ENCODE results near the gene GXYLT1.
"Not testable (repeated sequence)": the region's sequence is repeated elsewhere in the genome, so short reads cannot be mapped to it uniquely, and the experiment has no call there.

The GXYLT1 gene

GRCh38 chr12:42144408-42145196, at the start of gene GXYLT1:
Gene GXYLT1, minus strand, starts transcription at chr12:42144874. Its CDS starts 228 bp downstream, at chr12:42144646.
- DNase-seq, result peak; percentile 92

GRCh38 chr12:42192686-42193085, 48.0 kb upstream of the GXYLT1 start:
- DNase-seq, result no peak

- DNase-seq, result no peak
Measured at GRCh38 chr12:42192258-42192657, 47.6 kb upstream of the GXYLT1 start.

GRCh38 chr12:42190376-42190775, 45.7 kb upstream of the GXYLT1 start:
- no peak for DNase-seq

- DNase-seq, result not testable (repeated sequence)
Measured at GRCh38 chr12:42188275-42188674, 43.6 kb upstream of the GXYLT1 start.

GRCh38 chr12:42187799-42188198, 43.1 kb upstream of the GXYLT1 start:
- no peak for DNase-seq

GRCh38 chr12:42186793-42187192, 42.1 kb upstream of the GXYLT1 start:
- no peak for DNase-seq

GRCh38 chr12:42182394-42182793, 37.7 kb upstream of the GXYLT1 start:
- DNase-seq, result no peak

GRCh38 chr12:42180990-42181596, 36.4 kb upstream of the GXYLT1 start:
- DNase-seq, result no peak

GRCh38 chr12:42178101-42178500, 33.4 kb upstream of the GXYLT1 start:
- no peak for DNase-seq

- DNase-seq, result no peak
Measured at GRCh38 chr12:42174978-42175377, 30.3 kb upstream of the GXYLT1 start.

- no peak for DNase-seq
Measured at GRCh38 chr12:42173961-42174521, 29.4 kb upstream of the GXYLT1 start.

- DNase-seq, result no peak
Measured at GRCh38 chr12:42172441-42173210, 28.0 kb upstream of the GXYLT1 start.

GRCh38 chr12:42167711-42168110, 23.0 kb upstream of the GXYLT1 start:
- DNase-seq, result no peak

- no peak for DNase-seq
Measured at GRCh38 chr12:42166501-42166900, 21.8 kb upstream of the GXYLT1 start.

GRCh38 chr12:42163913-42164312, 19.2 kb upstream of the GXYLT1 start:
- no peak for DNase-seq

- no peak for DNase-seq
Measured at GRCh38 chr12:42162965-42163364, 18.3 kb upstream of the GXYLT1 start.

GRCh38 chr12:42162193-42162592, 17.5 kb upstream of the GXYLT1 start:
- no peak for DNase-seq

GRCh38 chr12:42161529-42161928, 16.9 kb upstream of the GXYLT1 start:
- DNase-seq, result no peak

- DNase-seq, result no peak
Measured at GRCh38 chr12:42156232-42156631, 11.6 kb upstream of the GXYLT1 start.

GRCh38 chr12:42145552-42146215, 1.0 kb upstream of the GXYLT1 start:
- DNase-seq, result no peak

GRCh38 chr12:42145197-42145549, 499 bp upstream of the GXYLT1 start:
- DNase-seq, result no peak

- no peak for DNase-seq
Measured at GRCh38 chr12:42144158-42144407, 591 bp downstream of the GXYLT1 start.
